HCT116 (cell line): ENCODE measurements around the gene CYSLTR1. TPM values are rescaled to one million over a fixed set of nuclear protein-coding genes. Genes with fewer than 3 reads are reported as not detected.

ENCODE experiments used
- ATAC-seq: fragments of 200-7000 bp; cut with Tn5 transposase; 2 replicates; pipeline ENCODE4 v1.9.1; 2020; ENCODE audit warnings: mild to moderate bottlenecking, moderate library complexity
- BruUV-seq: library from RNA; stranded (reverse); fragments of 400-500 nt; replicated peaks from 2 replicates; lab custom pipeline; 2021; lab: Mats Ljungman, UMichigan
- CTCF ChIA-PET: fragments of 300-600 bp; sonication (Branson Sonifier 250); formaldehyde crosslinking; loops from one replicate; lab custom pipeline; 2021; ENCODE audit warnings: antibody characterized with exemption; lab: Charles Lee
- POLR2A ChIA-PET: fragments of 300-600, 350-600 bp; sonication (Branson Sonifier 250); formaldehyde crosslinking; loops from one replicate; lab custom pipeline; 2021; ENCODE audit warnings: antibody characterized with exemption; lab: Charles Lee
- RAD21 ChIA-PET, 2 experiments: fragments of 300-600 bp; sonication (Branson Sonifier 250); formaldehyde crosslinking; loops; one replicate each; lab custom pipeline; 2023; ENCODE audit warnings: low total read pairs in 2 of 2; ENCODE audit not compliant: uncharacterized antibody in 2 of 2, unreplicated experiment in 2 of 2, low non-redundant PET in 1 of 2; lab: Charles Lee
- DNase-seq: peaks from one replicate; pipeline ENCODE4 v3.0.0-alpha.2; 2010; ENCODE audit warnings: low read depth, low spot score
- H2AFZ ChIP-seq: fragments of 200-600 bp; shearing (Covaris generic), sonication (generic); 2 replicates; pipeline ENCODE4 v1.6.1; 2017; ENCODE audit warnings: low read depth, mixed run types, mixed read lengths, antibody characterized with exemption, low read length; ENCODE audit not compliant: poor library complexity, severe bottlenecking
- H3K27ac ChIP-seq: 2 replicates; pipeline ENCODE4 v1.5.1; 2012; ENCODE audit warnings: low read depth, low read length
- H3K27me3 ChIP-seq: fragments of 200-600 bp; sonication (generic); 2 replicates; pipeline ENCODE4 v1.6.1; 2016; ENCODE audit warnings: mixed run types, low read length, mixed read lengths; ENCODE audit not compliant: insufficient read depth
- H3K36me3 ChIP-seq, 2 experiments: fragments of 200-500 bp in 1 of 2; fragments of 200-600 bp in 1 of 2; sonication (Bioruptor generic) in 1 of 2; sonication (generic) in 1 of 2; 2 replicates each; pipeline versions ENCODE4 v1.5.1 to v1.6.1; 2014 to 2016; ENCODE audit warnings: low read length in 2 of 2, inconsistent platforms in 1 of 2, mixed read lengths in 1 of 2, mixed run types in 1 of 2; ENCODE audit not compliant: insufficient read depth in 2 of 2, control insufficient read depth in 1 of 2
- H3K4me1 ChIP-seq, 2 experiments: fragments of 200-600 bp in 1 of 2; sonication (generic) in 1 of 2; 2 replicates each; pipeline versions ENCODE4 v1.5.1 to v1.6.1; 2012 to 2017; ENCODE audit warnings: low read length in 2 of 2, inconsistent platforms in 1 of 2, mild to moderate bottlenecking in 1 of 2, mixed read lengths in 1 of 2, mixed run types in 1 of 2, moderate library complexity in 1 of 2; ENCODE audit not compliant: insufficient read depth in 2 of 2, control insufficient read depth in 1 of 2
- H3K4me2 ChIP-seq: fragments of 200-600 bp; sonication (generic); 2 replicates; pipeline ENCODE4 v1.6.1; 2017; ENCODE audit warnings: mixed run types, low read length, mixed read lengths
- H3K4me3 ChIP-seq, 2 experiments: fragments of 200-600 bp in 1 of 2; sonication (generic) in 1 of 2; replicated peaks in 1 of 2; 2 replicates each; pipeline ENCODE4 v1.5.1; 2011 to 2016; ENCODE audit warnings: low read length in 2 of 2, control low read depth in 1 of 2, low read depth in 1 of 2, mild to moderate bottlenecking in 1 of 2, mixed read lengths in 1 of 2, mixed run types in 1 of 2
- H3K79me2 ChIP-seq: fragments of 200-600 bp; sonication (generic); 2 replicates; pipeline ENCODE4 v1.6.1; 2017; ENCODE audit warnings: mild to moderate bottlenecking, mixed run types, low read length, moderate library complexity, mixed read lengths; ENCODE audit not compliant: insufficient read depth
- H3K9ac ChIP-seq: fragments of 200-600 bp; sonication (generic); 2 replicates; pipeline ENCODE4 v1.6.1; 2016; ENCODE audit warnings: low read length, mixed read lengths
- H3K9me2 ChIP-seq: fragments of 200-600 bp; sonication (generic), shearing (Covaris generic); 2 replicates; pipeline ENCODE4 v1.6.1; 2017; ENCODE audit warnings: mixed run types, mild to moderate bottlenecking, moderate library complexity; ENCODE audit not compliant: insufficient read depth
- H3K9me3 ChIP-seq, 2 experiments: fragments of 200-500 bp in 1 of 2; fragments of 200-600 bp in 1 of 2; sonication (Bioruptor generic) in 1 of 2; sonication (generic) in 1 of 2; 2 replicates each; pipeline ENCODE4 v1.6.1; 2014 to 2017; ENCODE audit warnings: low read length in 2 of 2, mixed read lengths in 2 of 2, inconsistent platforms in 1 of 2, low read depth in 1 of 2, mild to moderate bottlenecking in 1 of 2, mixed run types in 1 of 2, moderate library complexity in 1 of 2; ENCODE audit not compliant: control insufficient read depth in 1 of 2, insufficient read depth in 1 of 2
- H4K20me1 ChIP-seq: fragments of 200-600 bp; sonication (generic), shearing (Covaris generic); 2 replicates; pipeline ENCODE4 v1.6.1; 2017; ENCODE audit warnings: mixed run types, mild to moderate bottlenecking, moderate library complexity; ENCODE audit not compliant: insufficient read depth
- CBX3 ChIP-seq: IDR thresholded peaks from 2 replicates; pipeline ENCODE4 v1.6.1; 2012; ENCODE audit warnings: low read depth
- ELF1 ChIP-seq: IDR thresholded peaks from 2 replicates; pipeline ENCODE4 v1.6.1; 2012; ENCODE audit warnings: low read depth, borderline replicate concordance
- EZH2 ChIP-seq: fragments of 200-600 bp; sonication (generic); IDR thresholded peaks from 2 replicates; pipeline ENCODE4 v1.6.1; 2017; ENCODE audit warnings: antibody characterized with exemption, mixed run types
- EZH2phosphoT487 ChIP-seq: fragments of 200-600 bp; IDR thresholded peaks from 2 replicates; pipeline ENCODE4 v1.6.1; 2018; ENCODE audit warnings: antibody characterized with exemption, borderline replicate concordance
- FOSL1 ChIP-seq: IDR thresholded peaks from 2 replicates; pipeline ENCODE4 v1.6.1; 2012; ENCODE audit warnings: low read depth
- JUND ChIP-seq: IDR thresholded peaks from 2 replicates; pipeline ENCODE4 v1.6.1; 2012
- RAD21 ChIP-seq: IDR thresholded peaks from 2 replicates; pipeline ENCODE4 v1.6.1; 2012; ENCODE audit warnings: low read depth, mild to moderate bottlenecking
- SIN3A ChIP-seq: IDR thresholded peaks from 2 replicates; pipeline ENCODE4 v1.6.1; 2012; ENCODE audit warnings: low read depth
- SP1 ChIP-seq: IDR thresholded peaks from 2 replicates; pipeline ENCODE4 v1.6.1; 2012; ENCODE audit warnings: low read depth
- TCF7L2 ChIP-seq: IDR thresholded peaks from 2 replicates; pipeline ENCODE4 v1.7.0; 2011; ENCODE audit warnings: borderline replicate concordance, inconsistent platforms; ENCODE audit not compliant: insufficient read depth, insufficient read length; ENCODE audit errors: extremely low read depth
- ZNF274 ChIP-seq: fragments of 200-500 bp; sonication (Bioruptor generic); IDR thresholded peaks from 2 replicates; pipeline ENCODE4 v1.6.1; 2014; ENCODE audit warnings: mild to moderate bottlenecking, low read depth, low read length, inconsistent platforms
- intact Hi-C: fragments of 100-400 bp; cut with micrococcal nuclease; formaldehyde crosslinking; loops from 2 replicates; pipeline ENCODE4 v1.10.0; 2022
- total RNA-seq: library from RNA; stranded (reverse); gene quantifications from one replicate; pipeline ENCODE4 v1.2.1, GENCODE V29; 2021; ENCODE audit not compliant: unreplicated experiment
- TF ChIP-seq, protein P1 (sequence below): IDR thresholded peaks from 2 replicates; pipeline ENCODE4 v1.6.1; 2012
- TF ChIP-seq, protein P2 (sequence below): IDR thresholded peaks from 2 replicates; pipeline ENCODE4 v1.6.1; 2011; ENCODE audit warnings: mild to moderate bottlenecking, low read length, moderate library complexity; ENCODE audit not compliant: insufficient replicate concordance; ENCODE audit errors: extremely low read depth

The CYSLTR1 gene
- total RNA-seq, 1 experiment from 2014 or later: not detected

DNA sequence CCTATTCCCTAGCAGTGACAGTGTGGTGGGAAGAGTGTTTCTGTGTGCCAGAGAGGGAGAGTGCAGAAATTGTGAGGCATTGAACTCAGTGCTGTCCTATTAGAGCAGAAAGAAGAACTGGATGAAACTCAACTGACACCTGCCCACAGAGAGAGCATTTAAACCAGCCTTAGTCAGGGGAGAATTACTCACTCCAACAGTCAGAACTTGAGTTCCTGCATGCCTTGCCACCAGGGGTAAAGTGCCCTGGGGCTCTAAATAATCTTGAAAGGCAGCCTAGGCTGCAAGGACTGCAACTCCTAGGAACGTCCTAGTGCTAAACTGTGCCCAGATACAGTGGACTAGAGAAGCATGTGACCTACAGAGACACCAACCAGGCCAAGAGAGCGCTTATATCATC is 12.8 kb downstream of the CYSLTR1 start:
- no TSS peak for BruUV-seq
- ATAC-seq (no peak), DNase-seq (no peak)
- Histone ChIP-seq H3K9ac (no peak overlapping the region), H3K79me2 (no peaks in the 10 kb centered on the region), H3K4me2 (no peak overlapping the region), H3K4me3 (no peak overlapping the region), H3K27me3 (no peaks in the 10 kb centered on the region), H3K36me3 (no peaks in the 10 kb centered on the region), H3K27ac (no peak overlapping the region), H3K9me2 (no peaks in the 10 kb centered on the region), H3K9me3 (no peaks in the 10 kb centered on the region), H4K20me1 (no peaks in the 10 kb centered on the region), H2AFZ (no peak overlapping the region), H3K4me1 (no peaks in the 10 kb centered on the region)
- ChIA-PET RAD21 (no interaction called here), POLR2A (no interaction called here), CTCF (no interaction called here)
- intact Hi-C loops: no loop called here
- no peak for TF ChIP-seq CBX3
- TF ChIP-seq TCF7L2: no peak
- no peak for TF ChIP-seq EZH2phosphoT487
- TF ChIP-seq ELF1: no peak
- TF ChIP-seq SIN3A: no peak
- no peak for TF ChIP-seq RAD21
- TF ChIP-seq ZNF274: no peak
- TF ChIP-seq, protein P1, sequence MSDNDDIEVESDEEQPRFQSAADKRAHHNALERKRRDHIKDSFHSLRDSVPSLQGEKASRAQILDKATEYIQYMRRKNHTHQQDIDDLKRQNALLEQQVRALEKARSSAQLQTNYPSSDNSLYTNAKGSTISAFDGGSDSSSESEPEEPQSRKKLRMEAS: no peak
- no peak for TF ChIP-seq SP1
- no peak for TF ChIP-seq EZH2

DNA sequence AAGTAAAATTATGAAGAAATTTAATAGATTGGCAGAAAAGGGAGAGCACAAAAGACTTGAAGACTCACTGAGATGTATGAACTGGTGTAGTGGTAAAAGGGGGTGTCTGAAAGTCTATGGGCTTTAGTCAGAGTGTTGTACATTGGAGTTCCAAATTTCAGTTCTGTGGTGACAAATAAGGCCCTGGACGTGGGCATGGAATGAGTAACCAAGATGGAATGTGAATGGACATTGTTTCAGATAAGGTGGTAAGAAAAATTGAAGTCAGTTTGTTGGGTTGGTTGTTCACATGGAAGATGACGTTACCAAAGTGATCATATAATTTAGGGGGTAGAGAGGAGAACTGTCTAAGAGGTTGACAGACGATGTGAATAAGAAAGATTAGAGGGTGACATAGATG is 13.9 kb downstream of the CYSLTR1 start:
- H3K27me3 ChIP-seq: no peaks in the 10 kb centered on the region
- no peaks in the 10 kb centered on the region for H3K79me2 ChIP-seq
- H3K36me3 ChIP-seq: no peaks in the 10 kb centered on the region
- no peak for ATAC-seq
- no peak overlapping the region for H3K9ac ChIP-seq
- TF ChIP-seq JUND: no peak
- TF ChIP-seq TCF7L2: no peak
- no peak for TF ChIP-seq FOSL1
- TF ChIP-seq, protein P2, sequence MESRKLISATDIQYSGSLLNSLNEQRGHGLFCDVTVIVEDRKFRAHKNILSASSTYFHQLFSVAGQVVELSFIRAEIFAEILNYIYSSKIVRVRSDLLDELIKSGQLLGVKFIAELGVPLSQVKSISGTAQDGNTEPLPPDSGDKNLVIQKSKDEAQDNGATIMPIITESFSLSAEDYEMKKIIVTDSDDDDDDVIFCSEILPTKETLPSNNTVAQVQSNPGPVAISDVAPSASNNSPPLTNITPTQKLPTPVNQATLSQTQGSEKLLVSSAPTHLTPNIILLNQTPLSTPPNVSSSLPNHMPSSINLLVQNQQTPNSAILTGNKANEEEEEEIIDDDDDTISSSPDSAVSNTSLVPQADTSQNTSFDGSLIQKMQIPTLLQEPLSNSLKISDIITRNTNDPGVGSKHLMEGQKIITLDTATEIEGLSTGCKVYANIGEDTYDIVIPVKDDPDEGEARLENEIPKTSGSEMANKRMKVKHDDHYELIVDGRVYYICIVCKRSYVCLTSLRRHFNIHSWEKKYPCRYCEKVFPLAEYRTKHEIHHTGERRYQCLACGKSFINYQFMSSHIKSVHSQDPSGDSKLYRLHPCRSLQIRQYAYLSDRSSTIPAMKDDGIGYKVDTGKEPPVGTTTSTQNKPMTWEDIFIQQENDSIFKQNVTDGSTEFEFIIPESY: no peak
- no peak for DNase-seq
- intact Hi-C loops: no loop called here
- no peak overlapping the region for H3K4me2 ChIP-seq
- no peak overlapping the region for H3K4me3 ChIP-seq
- ChIA-PET CTCF (no interaction called here), POLR2A (no interaction called here), RAD21 (no interaction called here)
- H3K4me1 ChIP-seq: no peaks in the 10 kb centered on the region
- BruUV-seq: no TSS peak
- H3K9me2 ChIP-seq: no peaks in the 10 kb centered on the region
- no peak overlapping the region for H2AFZ ChIP-seq
- no peak overlapping the region for H3K27ac ChIP-seq
- no peaks in the 10 kb centered on the region for H3K9me3 ChIP-seq
- H4K20me1 ChIP-seq: no peaks in the 10 kb centered on the region
